Spleen (tissue), 7 donors: ENCODE measurements around the gene PGP.

Source experiments
- CTCF ChIP-seq, 11 experiments: fragments of 200-600 bp in 7 of 11; fragments of 450-650 bp in 4 of 11; sonication (generic) in 4 of 11; IDR thresholded peaks in 8 of 11; conservative IDR thresholded peaks in 3 of 11; 1 replicate in 7 of 11; 2 replicates in 4 of 11; pipeline versions ENCODE4 v1.4.0 to v1.8.0; 2016 to 2021; ENCODE audit warnings: antibody characterized with exemption in 11 of 11, inconsistent platforms in 4 of 11, mild to moderate bottlenecking in 1 of 11
- POLR2A ChIP-seq, 3 donors: fragments of 450-650 bp; IDR thresholded peaks; one replicate each; pipeline ENCODE4 v1.5.1; 2017; ENCODE audit warnings: antibody characterized with exemption in 3 of 3, mild to moderate bottlenecking in 1 of 3
- donor health status: DM: no; HTN: no; CAD: no; lungs with moderate emphysema.
- donor health status: DM: no; HTN: no; CAD: no.
- donor health status: DM: no; HTN: no; CAD: no.

GRCh38 chr16:2181952-2182351, 32.7 kb downstream of the PGP start:
- TF ChIP-seq CTCF (IDR thresholded peaks at IDR 0.05 in 8 of 11, conservative IDR thresholded peaks at IDR 0.05 in 3 of 11) (no peak), POLR2A (IDR thresholded peaks at IDR 0.05) (no peak)
